ENCODE data around the gene TREM2. TPM values are rescaled to one million over a fixed set of nuclear protein-coding genes. Genes with fewer than 3 reads are reported as not detected.

The TREM2 gene
- total and polyA plus RNA-seq, 10 of the 15 experiments (the other 5 are each of a cell fraction or from before 2014, with no cell fraction given), result not detected

DNA sequence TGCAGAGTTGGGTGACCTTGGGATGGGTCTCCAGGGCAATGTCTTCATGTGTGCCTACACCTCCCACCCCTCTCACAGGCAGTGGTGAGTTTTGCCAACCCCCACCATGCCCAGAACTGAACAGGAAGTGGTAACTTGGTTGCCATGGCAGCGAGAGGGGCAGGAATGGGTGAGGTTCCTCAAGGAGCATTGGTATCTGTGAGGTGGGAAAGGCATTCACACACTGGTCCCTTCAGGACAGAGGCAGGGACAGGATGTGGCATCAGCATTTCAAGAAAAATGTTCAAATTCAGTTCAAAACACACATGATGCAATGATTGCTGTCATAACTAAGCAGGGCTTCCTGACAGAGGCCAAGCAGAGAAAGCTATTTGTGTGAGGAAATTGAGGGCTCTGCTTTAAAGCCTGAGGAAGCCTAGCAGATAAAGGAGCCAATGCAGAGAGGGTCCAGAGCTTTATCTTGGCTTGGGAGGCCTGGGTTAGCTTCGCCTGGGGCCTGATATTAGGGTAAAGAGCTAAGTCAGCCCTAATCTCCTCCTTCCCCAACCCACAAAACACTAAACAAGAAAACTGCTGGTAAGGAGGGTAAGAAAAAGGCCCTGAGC lies 37.5 kb upstream of the TREM2 start:
- ChIA-PET POLR2A (interaction anchor here (1.0 to 2.2 kb wide), 6 partner anchors 14 to 133 kb away, joined by 3 to 11 read pairs (median 4); partner anchors contain the start of genes NFYA and OARD1), SMC1A (ENCODE audit: uncharacterized antibody, unreplicated experiment) (interaction anchor here (0.6 to 3.5 kb wide), 16 partner anchors 9 to 1641 kb away, joined by 3 to 27 read pairs (median 5); no protein-coding TSS in a partner anchor), CTCF (interaction anchor here (0.7 to 3.2 kb wide), 9 partner anchors 18 to 168 kb away, joined by 3 to 26 read pairs (median 4); partner anchors contain the start of gene NCR2), RAD21 (ENCODE audit: unreplicated experiment) (interaction anchor here (0.6 to 3.2 kb wide), 11 partner anchors 18 to 332 kb away, joined by 3 to 30 read pairs (median 5); partner anchors contain the start of genes NCR2 and TREM1)
- peak overlapping the region; percentile 94 for H3K27ac ChIP-seq (ENCODE audit: control insufficient read depth, insufficient read depth)
- peak overlapping the region; percentile 37 for H3K4me3 ChIP-seq
- peak overlapping the region; percentile 76 for H3K9ac ChIP-seq (ENCODE audit: control insufficient read depth, insufficient read depth, low read length)
- H4K20me1 ChIP-seq (ENCODE audit: control insufficient read depth, insufficient read depth), result no peaks in the 10 kb centered on the region
- H3K4me2 ChIP-seq (ENCODE audit: control insufficient read depth, insufficient read depth), result peak overlapping the region; percentile 82
- peak overlapping the region; percentile 81 for H2AFZ ChIP-seq (ENCODE audit: control insufficient read depth, low read depth, low read length)
- in situ Hi-C loops (cut with MboI) (no loop called here), intact Hi-C loops (cut with micrococcal nuclease; ENCODE audit: unreplicated experiment) (no loop called here)
- peaks cover 32% of the 10 kb centered on the region for H3K4me1 ChIP-seq (ENCODE audit: control insufficient read depth, insufficient read depth, low read length)
- TSS peak; percentile 84 for BruUV-seq (replicated peaks)
- H3K79me2 ChIP-seq (ENCODE audit: control insufficient read depth, insufficient read depth, low read length), result peaks cover 2% of the 10 kb centered on the region; the same call in 1 of the 2 replicates
- peak; percentile 58 for DNase-seq (ENCODE audit: low read depth, low spot score)
- 0% methylated on average over 2 of the region's 2 CpGs for WGBS (ENCODE audit: insufficient coverage, insufficient replicate concordance, low lambda C conversion rate, missing lambda C conversion rate)
- ATAC-seq, result peak; percentile 56
- H3K27me3 ChIP-seq (replicated peaks in 1 of 2; ENCODE audit: control insufficient read depth in 2 of 2, insufficient read depth in 2 of 2, low read length in 1 of 2), result no peaks in the 10 kb centered on the region
- peak; percentile 18 for FAIRE-seq
- H3K36me3 ChIP-seq (ENCODE audit: control insufficient read depth in 2 of 2, insufficient read depth in 2 of 2, low read length in 1 of 2), result no peaks in the 10 kb centered on the region; a peak in 1 of 4 replicates
- no peaks in the 10 kb centered on the region for H3K9me3 ChIP-seq (replicated peaks; ENCODE audit: control insufficient read depth, insufficient read depth, low read length)
- TF ChIP-seq, protein P1, sequence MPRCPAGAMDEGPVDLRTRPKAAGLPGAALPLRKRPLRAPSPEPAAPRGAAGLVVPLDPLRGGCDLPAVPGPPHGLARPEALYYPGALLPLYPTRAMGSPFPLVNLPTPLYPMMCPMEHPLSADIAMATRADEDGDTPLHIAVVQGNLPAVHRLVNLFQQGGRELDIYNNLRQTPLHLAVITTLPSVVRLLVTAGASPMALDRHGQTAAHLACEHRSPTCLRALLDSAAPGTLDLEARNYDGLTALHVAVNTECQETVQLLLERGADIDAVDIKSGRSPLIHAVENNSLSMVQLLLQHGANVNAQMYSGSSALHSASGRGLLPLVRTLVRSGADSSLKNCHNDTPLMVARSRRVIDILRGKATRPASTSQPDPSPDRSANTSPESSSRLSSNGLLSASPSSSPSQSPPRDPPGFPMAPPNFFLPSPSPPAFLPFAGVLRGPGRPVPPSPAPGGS (IDR thresholded peaks at IDR 0.05; ENCODE audit: borderline replicate concordance, insufficient read depth, low read depth, low read length, poor library complexity, severe bottlenecking), result no peak
- TF ChIP-seq GATAD2B (conservative IDR thresholded peaks at IDR 0.05; ENCODE audit: low read depth), result 0 out of 2 replicates have a peak, but pooled peaks have one; percentile 2
- no peak for TF ChIP-seq TARDBP (IDR thresholded peaks at IDR 0.05; ENCODE audit: borderline replicate concordance)
- 0 out of 2 replicates have a peak, but pooled peaks have one; percentile 49 for TF ChIP-seq RB1 (IDR thresholded peaks at IDR 0.05; ENCODE audit: borderline replicate concordance)
- peak; percentile 65; the same call in 1 of the 2 replicates for TF ChIP-seq CREB1 (IDR thresholded peaks at IDR 0.05; ENCODE audit: low read depth)
- no peak for TF ChIP-seq ESRRA (IDR thresholded peaks at IDR 0.05; ENCODE audit: low read length)
- TF ChIP-seq EED (IDR thresholded peaks at IDR 0.05; ENCODE audit: low read depth), result peak; percentile 30; the same call in 1 of the 2 replicates
- TF ChIP-seq SRF (IDR thresholded peaks at IDR 0.05; ENCODE audit: low read depth in 2 of 2, low read length in 2 of 2), result 0 out of 4 replicates have a peak, but pooled peaks of 1 of the 2 experiments have one; percentile 38
- TF ChIP-seq, protein P2, sequence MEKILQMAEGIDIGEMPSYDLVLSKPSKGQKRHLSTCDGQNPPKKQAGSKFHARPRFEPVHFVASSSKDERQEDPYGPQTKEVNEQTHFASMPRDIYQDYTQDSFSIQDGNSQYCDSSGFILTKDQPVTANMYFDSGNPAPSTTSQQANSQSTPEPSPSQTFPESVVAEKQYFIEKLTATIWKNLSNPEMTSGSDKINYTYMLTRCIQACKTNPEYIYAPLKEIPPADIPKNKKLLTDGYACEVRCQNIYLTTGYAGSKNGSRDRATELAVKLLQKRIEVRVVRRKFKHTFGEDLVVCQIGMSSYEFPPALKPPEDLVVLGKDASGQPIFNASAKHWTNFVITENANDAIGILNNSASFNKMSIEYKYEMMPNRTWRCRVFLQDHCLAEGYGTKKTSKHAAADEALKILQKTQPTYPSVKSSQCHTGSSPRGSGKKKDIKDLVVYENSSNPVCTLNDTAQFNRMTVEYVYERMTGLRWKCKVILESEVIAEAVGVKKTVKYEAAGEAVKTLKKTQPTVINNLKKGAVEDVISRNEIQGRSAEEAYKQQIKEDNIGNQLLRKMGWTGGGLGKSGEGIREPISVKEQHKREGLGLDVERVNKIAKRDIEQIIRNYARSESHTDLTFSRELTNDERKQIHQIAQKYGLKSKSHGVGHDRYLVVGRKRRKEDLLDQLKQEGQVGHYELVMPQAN (conservative IDR thresholded peaks at IDR 0.05), result no peak
- TF ChIP-seq TCF12 (IDR thresholded peaks at IDR 0.05; ENCODE audit: low read depth, low read length), result no peak
- TF ChIP-seq POU2F2 (IDR thresholded peaks at IDR 0.05; ENCODE audit: borderline replicate concordance, low read depth, low read length), result no peak
- 0 out of 2 replicates have a peak, but pooled peaks have one; percentile 41 for TF ChIP-seq CHD1 (IDR thresholded peaks at IDR 0.05; ENCODE audit: low read depth, low read length)
- TF ChIP-seq, protein P3, sequence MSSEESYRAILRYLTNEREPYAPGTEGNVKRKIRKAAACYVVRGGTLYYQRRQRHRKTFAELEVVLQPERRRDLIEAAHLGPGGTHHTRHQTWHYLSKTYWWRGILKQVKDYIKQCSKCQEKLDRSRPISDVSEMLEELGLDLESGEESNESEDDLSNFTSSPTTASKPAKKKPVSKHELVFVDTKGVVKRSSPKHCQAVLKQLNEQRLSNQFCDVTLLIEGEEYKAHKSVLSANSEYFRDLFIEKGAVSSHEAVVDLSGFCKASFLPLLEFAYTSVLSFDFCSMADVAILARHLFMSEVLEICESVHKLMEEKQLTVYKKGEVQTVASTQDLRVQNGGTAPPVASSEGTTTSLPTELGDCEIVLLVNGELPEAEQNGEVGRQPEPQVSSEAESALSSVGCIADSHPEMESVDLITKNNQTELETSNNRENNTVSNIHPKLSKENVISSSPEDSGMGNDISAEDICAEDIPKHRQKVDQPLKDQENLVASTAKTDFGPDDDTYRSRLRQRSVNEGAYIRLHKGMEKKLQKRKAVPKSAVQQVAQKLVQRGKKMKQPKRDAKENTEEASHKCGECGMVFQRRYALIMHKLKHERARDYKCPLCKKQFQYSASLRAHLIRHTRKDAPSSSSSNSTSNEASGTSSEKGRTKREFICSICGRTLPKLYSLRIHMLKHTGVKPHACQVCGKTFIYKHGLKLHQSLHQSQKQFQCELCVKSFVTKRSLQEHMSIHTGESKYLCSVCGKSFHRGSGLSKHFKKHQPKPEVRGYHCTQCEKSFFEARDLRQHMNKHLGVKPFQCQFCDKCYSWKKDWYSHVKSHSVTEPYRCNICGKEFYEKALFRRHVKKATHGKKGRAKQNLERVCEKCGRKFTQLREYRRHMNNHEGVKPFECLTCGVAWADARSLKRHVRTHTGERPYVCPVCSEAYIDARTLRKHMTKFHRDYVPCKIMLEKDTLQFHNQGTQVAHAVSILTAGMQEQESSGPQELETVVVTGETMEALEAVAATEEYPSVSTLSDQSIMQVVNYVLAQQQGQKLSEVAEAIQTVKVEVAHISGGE (CRISPR knock-in tag; IDR thresholded peaks at IDR 0.05), result no peak
- TF ChIP-seq FOXM1 (IDR thresholded peaks at IDR 0.05; ENCODE audit: low read depth, low read length), result no peak
